HL-60 (cell line): ENCODE data around the gene SORCS2.
"Not testable (repeated sequence)": the region's sequence is repeated elsewhere in the genome, so short reads cannot be mapped to it uniquely, and the experiment has no call there.

Experiments used
- DNase-seq, 2 experiments: peaks; one replicate each; pipeline ENCODE4 v3.0.0-alpha.2; 2010 to 2020; ENCODE audit warnings: low read depth in 1 of 2, low spot score in 1 of 2
- H3K27ac ChIP-seq: fragments of 250-450 bp; sonication (Bioruptor Pico); replicated peaks from 2 replicates; pipeline ENCODE4 v1.5.1; 2020; ENCODE audit warnings: mild to moderate bottlenecking, moderate library complexity
- H3K27me3 ChIP-seq: fragments of 250-450 bp; sonication (Bioruptor Pico); 2 replicates; pipeline ENCODE4 v1.5.1; 2021; ENCODE audit warnings: mild to moderate bottlenecking, moderate library complexity; ENCODE audit not compliant: insufficient read depth, poor library complexity, severe bottlenecking
- H3K4me3 ChIP-seq: replicated peaks from 2 replicates; pipeline ENCODE4 v1.5.1; 2011; ENCODE audit warnings: mild to moderate bottlenecking, control low read depth, low read length; ENCODE audit not compliant: insufficient read depth
- GABPA ChIP-seq: IDR thresholded peaks from 2 replicates; pipeline ENCODE4 v1.6.1; 2012; ENCODE audit warnings: low read depth
- POLR2AphosphoS5 ChIP-seq: IDR thresholded peaks from 2 replicates; pipeline ENCODE4 v1.6.1; 2012; ENCODE audit warnings: low read depth
- REST ChIP-seq: IDR thresholded peaks from 2 replicates; pipeline ENCODE4 v1.6.1; 2012; ENCODE audit warnings: low read depth; ENCODE audit not compliant: insufficient replicate concordance
- SPI1 ChIP-seq: IDR thresholded peaks from 2 replicates; pipeline ENCODE4 v1.6.1; 2012; ENCODE audit warnings: low read depth, mild to moderate bottlenecking, borderline replicate concordance
- TF ChIP-seq, protein P1 (sequence below): IDR thresholded peaks from one replicate; pipeline ENCODE4 v1.5.1; 2011; ENCODE audit warnings: low read length, control low read depth, inconsistent platforms; ENCODE audit not compliant: insufficient read depth

The SORCS2 gene

DNA sequence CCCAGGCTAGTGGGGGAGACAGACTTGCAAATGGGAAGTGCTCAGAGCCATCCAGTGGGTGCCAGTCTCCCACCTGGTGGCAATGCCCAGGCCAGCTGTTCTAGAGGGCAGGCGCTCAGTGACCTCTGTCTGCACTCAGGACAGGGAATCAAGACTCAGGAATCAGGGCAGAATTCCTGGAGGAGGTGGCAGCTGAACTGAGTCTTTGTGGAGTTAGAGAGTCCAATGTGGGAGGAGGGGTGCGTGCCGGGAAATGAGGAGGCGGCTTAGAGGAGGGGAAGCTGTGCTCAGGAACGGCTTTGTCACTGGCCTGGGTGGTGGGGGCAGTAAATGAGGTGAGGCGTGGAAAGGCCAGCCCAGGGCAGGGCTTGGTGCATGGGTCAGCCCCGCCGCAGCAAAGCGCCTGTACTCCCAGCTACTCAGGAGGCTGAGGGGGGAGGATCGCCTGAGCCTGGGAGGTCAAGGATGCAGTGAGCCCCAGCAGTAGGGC is 31.3 kb upstream of the SORCS2 start:
- no peak for DNase-seq
- no peak overlapping the region for H3K27ac ChIP-seq
- H3K4me3 ChIP-seq: no peak overlapping the region
- peaks cover 6% of the 10 kb centered on the region for H3K27me3 ChIP-seq
- TF ChIP-seq SPI1: no peak
- TF ChIP-seq GABPA: no peak
- TF ChIP-seq REST: no peak
- no peak for TF ChIP-seq POLR2AphosphoS5
- TF ChIP-seq, protein P1, sequence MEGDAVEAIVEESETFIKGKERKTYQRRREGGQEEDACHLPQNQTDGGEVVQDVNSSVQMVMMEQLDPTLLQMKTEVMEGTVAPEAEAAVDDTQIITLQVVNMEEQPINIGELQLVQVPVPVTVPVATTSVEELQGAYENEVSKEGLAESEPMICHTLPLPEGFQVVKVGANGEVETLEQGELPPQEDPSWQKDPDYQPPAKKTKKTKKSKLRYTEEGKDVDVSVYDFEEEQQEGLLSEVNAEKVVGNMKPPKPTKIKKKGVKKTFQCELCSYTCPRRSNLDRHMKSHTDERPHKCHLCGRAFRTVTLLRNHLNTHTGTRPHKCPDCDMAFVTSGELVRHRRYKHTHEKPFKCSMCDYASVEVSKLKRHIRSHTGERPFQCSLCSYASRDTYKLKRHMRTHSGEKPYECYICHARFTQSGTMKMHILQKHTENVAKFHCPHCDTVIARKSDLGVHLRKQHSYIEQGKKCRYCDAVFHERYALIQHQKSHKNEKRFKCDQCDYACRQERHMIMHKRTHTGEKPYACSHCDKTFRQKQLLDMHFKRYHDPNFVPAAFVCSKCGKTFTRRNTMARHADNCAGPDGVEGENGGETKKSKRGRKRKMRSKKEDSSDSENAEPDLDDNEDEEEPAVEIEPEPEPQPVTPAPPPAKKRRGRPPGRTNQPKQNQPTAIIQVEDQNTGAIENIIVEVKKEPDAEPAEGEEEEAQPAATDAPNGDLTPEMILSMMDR: no peak

DNA sequence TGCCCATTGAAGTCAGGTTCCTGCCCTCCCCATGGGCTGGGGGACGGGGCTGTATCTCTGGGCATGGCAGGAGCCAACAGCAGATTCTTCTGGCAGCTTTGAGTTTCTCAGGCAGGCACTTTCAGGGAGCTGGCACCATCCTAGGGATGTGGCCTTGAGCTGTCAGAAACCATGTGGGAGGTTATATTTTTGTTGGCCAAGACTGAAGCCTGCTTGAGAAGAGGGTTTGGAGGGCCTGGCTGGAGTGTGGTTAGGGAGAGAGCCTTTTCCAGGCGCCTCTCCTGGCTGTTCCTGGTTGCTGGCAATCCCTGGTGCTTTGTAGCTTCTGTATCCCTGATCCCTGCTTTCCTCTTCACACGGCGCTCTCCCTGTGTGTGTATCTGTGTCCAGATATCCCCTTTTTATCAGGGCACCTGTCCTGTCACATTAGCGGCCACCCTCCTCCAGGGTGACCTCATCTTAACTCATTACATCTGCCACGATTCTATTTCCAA is 30.6 kb upstream of the SORCS2 start:
- Histone ChIP-seq H3K27me3 (peaks cover 3% of the 10 kb centered on the region), H3K27ac (no peak overlapping the region), H3K4me3 (no peak overlapping the region)
- DNase-seq: no peak
- TF ChIP-seq REST: no peak
- no peak for TF ChIP-seq SPI1
- TF ChIP-seq GABPA: no peak
- TF ChIP-seq, protein P1: no peak
- TF ChIP-seq POLR2AphosphoS5: no peak

GRCh38 chr4:7165056-7165873 is 27.1 kb upstream of the SORCS2 start:
- not testable (repeated sequence) for H3K27me3 ChIP-seq, H3K4me3 ChIP-seq, DNase-seq, H3K27ac ChIP-seq

DNA sequence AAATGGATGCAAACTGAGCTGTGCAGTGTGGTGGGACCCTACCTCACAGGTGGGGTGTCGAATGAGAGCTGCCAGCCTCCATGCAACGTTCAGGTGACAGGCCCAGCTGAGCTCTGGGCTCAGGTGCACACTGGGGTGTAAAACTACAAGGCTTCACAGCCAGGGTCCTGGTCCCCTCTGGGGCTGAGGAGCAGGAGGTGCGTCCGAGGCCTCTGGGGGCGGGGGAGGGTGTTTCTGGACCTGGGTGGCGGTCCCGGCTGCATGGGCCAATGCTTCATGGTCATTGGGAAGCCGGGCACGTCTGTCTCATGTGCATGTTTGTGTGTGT is 26.5 kb upstream of the SORCS2 start:
- no peak for DNase-seq
- Histone ChIP-seq H3K4me3 (no peak overlapping the region), H3K27me3 (no peaks in the 10 kb centered on the region), H3K27ac (no peak overlapping the region)
- TF ChIP-seq REST: no peak
